Activated T-helper 1 cell treated with anti-CD3 and anti-CD28 coated beads, Interleukin-12 subunit alpha, Interleukin-12 subunit beta, Interleukin-2, Interleukin-4 antibody, amounts not matched to agents 30 ng/mL and 10 ng/mL and 1 ng/mL, durations not matched to agents 14 hours and 24 hours and 36 hours (primary cell): ENCODE results near the gene OR4M1. TPM values are rescaled to one million over a fixed set of nuclear protein-coding genes. Genes with fewer than 3 reads are reported as not detected.
"Not testable (repeated sequence)": the region's sequence is repeated elsewhere in the genome, so short reads cannot be mapped to it uniquely, and the experiment has no call there.

ENCODE experiments used
- DNase-seq: peaks from one replicate; pipeline ENCODE4 v3.0.0; 2021; ENCODE audit warnings: low spot score
- H3K27ac Mint-ChIP-seq: one replicate; pipeline ENCODE4 v1.8.0; 2021; ENCODE audit warnings: mild to moderate bottlenecking, mixed read lengths
- H3K27me3 Mint-ChIP-seq: one replicate; pipeline ENCODE4 v1.8.0; 2022; ENCODE audit warnings: mild to moderate bottlenecking, moderate library complexity, mixed read lengths; ENCODE audit not compliant: insufficient read depth
- H3K36me3 Mint-ChIP-seq: one replicate; pipeline ENCODE4 v1.8.0; 2021; ENCODE audit warnings: low read depth, mixed read lengths
- H3K4me1 Mint-ChIP-seq: one replicate; pipeline ENCODE4 v1.8.0; 2021; ENCODE audit warnings: low read depth, mixed read lengths
- H3K4me3 Mint-ChIP-seq: one replicate; pipeline ENCODE4 v1.8.0; 2021; ENCODE audit warnings: mild to moderate bottlenecking, moderate library complexity, mixed read lengths
- H3K9me3 Mint-ChIP-seq: one replicate; pipeline ENCODE4 v1.8.0; 2021; ENCODE audit warnings: mixed read lengths
- intact Hi-C: fragments of 100-400 bp; cut with micrococcal nuclease; formaldehyde crosslinking; loops from one replicate; pipeline ENCODE4 v1.15.1; 2024
- total RNA-seq: library from RNA; stranded (reverse); gene quantifications from 2 replicates; pipeline ENCODE4 v1.2.3, GENCODE V29; 2022

OR4M1 gene
- total RNA-seq, result not detected in 2 replicates

- DNase-seq, H3K4me1 Mint-ChIP-seq, H3K36me3 Mint-ChIP-seq, H3K27ac Mint-ChIP-seq, intact Hi-C loops, H3K27me3 Mint-ChIP-seq, H3K4me3 Mint-ChIP-seq: not testable (repeated sequence)
- H3K9me3 Mint-ChIP-seq, result peaks cover 13% of the 10 kb centered on the region
Observed at GRCh38 chr14:19773204-19773603, at the start of gene OR4M1. OR4M1 (plus strand) TSS chr14:19773504; CDS start chr14:19780323, 6,819 bp downstream.

- Mint-ChIP-seq H3K4me3 (no peak overlapping the region), H3K27ac (no peak overlapping the region), H3K27me3 (no peaks in the 10 kb centered on the region), H3K36me3 (no peaks in the 10 kb centered on the region), H3K4me1 (no peaks in the 10 kb centered on the region), H3K9me3 (peaks cover 5% of the 10 kb centered on the region)
- DNase-seq, result no peak
- intact Hi-C loops, result no loop called here
Observed at GRCh38 chr14:19729359-19729758, 43.9 kb upstream of the OR4M1 start.

- Mint-ChIP-seq H3K9me3 (peaks cover 5% of the 10 kb centered on the region), H3K27ac (no peak overlapping the region), H3K4me3 (no peak overlapping the region), H3K36me3 (no peaks in the 10 kb centered on the region), H3K4me1 (no peaks in the 10 kb centered on the region), H3K27me3 (no peaks in the 10 kb centered on the region)
- DNase-seq, result no peak
- intact Hi-C loops, result no loop called here
Observed at GRCh38 chr14:19729763-19730162, 43.5 kb upstream of the OR4M1 start.

- DNase-seq, intact Hi-C loops, H3K4me3 Mint-ChIP-seq, H3K27me3 Mint-ChIP-seq, H3K4me1 Mint-ChIP-seq, H3K9me3 Mint-ChIP-seq, H3K36me3 Mint-ChIP-seq, H3K27ac Mint-ChIP-seq: not testable (repeated sequence)
Observed at GRCh38 chr14:19733893-19734292, 39.4 kb upstream of the OR4M1 start.

GRCh38 chr14:19743256-19743655, 30.0 kb upstream of the OR4M1 start, which contains the start of gene OR4Q3:
OR4Q3 (plus strand) TSS chr14:19743571.
- H3K9me3 Mint-ChIP-seq, result peaks cover 5% of the 10 kb centered on the region
- no peaks in the 10 kb centered on the region for H3K4me1 Mint-ChIP-seq
- intact Hi-C loops, result no loop called here
- no peaks in the 10 kb centered on the region for H3K27me3 Mint-ChIP-seq
- DNase-seq, result no peak
- no peak within 1 kb of the TSS for H3K27ac Mint-ChIP-seq
- no peak within 1 kb of the TSS for H3K4me3 Mint-ChIP-seq
- H3K36me3 Mint-ChIP-seq, result no peaks in the 10 kb centered on the region

GRCh38 chr14:19752316-19752715, 21.0 kb upstream of the OR4M1 start:
- DNase-seq, H3K9me3 Mint-ChIP-seq, H3K27ac Mint-ChIP-seq, H3K4me1 Mint-ChIP-seq, H3K4me3 Mint-ChIP-seq, H3K36me3 Mint-ChIP-seq, intact Hi-C loops, H3K27me3 Mint-ChIP-seq: not testable (repeated sequence)

- Mint-ChIP-seq H3K36me3 (no peaks in the 10 kb centered on the region), H3K4me1 (no peaks in the 10 kb centered on the region)
- intact Hi-C loops, result no loop called here
Observed at GRCh38 chr14:19754172-19754571, 19.1 kb upstream of the OR4M1 start.

GRCh38 chr14:19771491-19771890, 1.8 kb upstream of the OR4M1 start:
- H3K4me1 Mint-ChIP-seq, H3K27me3 Mint-ChIP-seq, DNase-seq, H3K27ac Mint-ChIP-seq, intact Hi-C loops, H3K36me3 Mint-ChIP-seq, H3K4me3 Mint-ChIP-seq: not testable (repeated sequence)
- peaks cover 13% of the 10 kb centered on the region for H3K9me3 Mint-ChIP-seq

More at GRCh38 chr14:19754172-19754571, 19.1 kb upstream of the OR4M1 start:
- no peak overlapping the region for H3K4me3 Mint-ChIP-seq
- DNase-seq, result no peak
- no peaks in the 10 kb centered on the region for H3K27me3 Mint-ChIP-seq
- no peaks in the 10 kb centered on the region for H3K9me3 Mint-ChIP-seq
- H3K27ac Mint-ChIP-seq, result no peak overlapping the region

GRCh38 chr14:19771895-19772430, 1.3 kb upstream of the OR4M1 start:
- no peak overlapping the region for H3K27ac Mint-ChIP-seq
- no peaks in the 10 kb centered on the region for H3K27me3 Mint-ChIP-seq
- no peaks in the 10 kb centered on the region for H3K4me1 Mint-ChIP-seq
- H3K4me3 Mint-ChIP-seq, result no peak overlapping the region
- intact Hi-C loops, result no loop called here
- no peak for DNase-seq
- H3K9me3 Mint-ChIP-seq, result peaks cover 13% of the 10 kb centered on the region
- H3K36me3 Mint-ChIP-seq, result no peaks in the 10 kb centered on the region

- intact Hi-C loops, H3K27ac Mint-ChIP-seq, H3K4me3 Mint-ChIP-seq, H3K4me1 Mint-ChIP-seq, H3K36me3 Mint-ChIP-seq, H3K27me3 Mint-ChIP-seq, DNase-seq: not testable (repeated sequence)
- H3K9me3 Mint-ChIP-seq, result peaks cover 13% of the 10 kb centered on the region
Observed at GRCh38 chr14:19772454-19772853, 850 bp upstream of the OR4M1 start.

GRCh38 chr14:19775587-19775986, 2.3 kb downstream of the OR4M1 start:
- H3K27ac Mint-ChIP-seq, result no peak overlapping the region
- intact Hi-C loops, result no loop called here
- no peak overlapping the region for H3K4me3 Mint-ChIP-seq
- H3K36me3 Mint-ChIP-seq, result no peaks in the 10 kb centered on the region
- no peaks in the 10 kb centered on the region for H3K4me1 Mint-ChIP-seq
- no peak for DNase-seq
- H3K27me3 Mint-ChIP-seq, result no peaks in the 10 kb centered on the region
- peaks cover 12% of the 10 kb centered on the region for H3K9me3 Mint-ChIP-seq

- H3K4me3 Mint-ChIP-seq, H3K27me3 Mint-ChIP-seq, DNase-seq, intact Hi-C loops, H3K36me3 Mint-ChIP-seq, H3K27ac Mint-ChIP-seq, H3K9me3 Mint-ChIP-seq, H3K4me1 Mint-ChIP-seq: not testable (repeated sequence)
Observed at GRCh38 chr14:19785848-19786247, 12.5 kb downstream of the OR4M1 start.

GRCh38 chr14:19787318-19787717, 14.0 kb downstream of the OR4M1 start:
- H3K36me3 Mint-ChIP-seq, H3K27ac Mint-ChIP-seq, intact Hi-C loops, H3K4me1 Mint-ChIP-seq, DNase-seq, H3K27me3 Mint-ChIP-seq, H3K4me3 Mint-ChIP-seq, H3K9me3 Mint-ChIP-seq: not testable (repeated sequence)

GRCh38 chr14:19788150-19788549, 14.8 kb downstream of the OR4M1 start:
- H3K9me3 Mint-ChIP-seq, intact Hi-C loops: not testable (repeated sequence)

More at GRCh38 chr14:19788150-19788549, 14.8 kb downstream of the OR4M1 start:
- H3K4me1 Mint-ChIP-seq, H3K27me3 Mint-ChIP-seq, H3K4me3 Mint-ChIP-seq, H3K27ac Mint-ChIP-seq, DNase-seq, H3K36me3 Mint-ChIP-seq: not testable (repeated sequence)
